Gastrocnemius medialis (tissue), 4 donors: ENCODE results near the gene RBM3.

Source experiments
- POLR2A ChIP-seq, 2 donors: fragments of 450-650 bp; IDR thresholded peaks; one replicate each; pipeline ENCODE4 v1.6.1; 2017; ENCODE audit warnings: antibody characterized with exemption in 2 of 2, mild to moderate bottlenecking in 2 of 2, moderate library complexity in 2 of 2
- TF ChIP-seq, protein P1 (sequence below), 5 experiments: fragments of 450-650 bp in 3 of 5; fragments of 200-600 bp in 2 of 5; sonication (generic) in 2 of 5; IDR thresholded peaks in 4 of 5; conservative IDR thresholded peaks in 1 of 5; 1 replicate in 4 of 5; 2 replicates in 1 of 5; pipeline ENCODE4 v1.5.1; 2016 to 2019; ENCODE audit warnings: antibody characterized with exemption in 5 of 5, mild to moderate bottlenecking in 3 of 5, moderate library complexity in 3 of 5

- TF ChIP-seq, protein P1, sequence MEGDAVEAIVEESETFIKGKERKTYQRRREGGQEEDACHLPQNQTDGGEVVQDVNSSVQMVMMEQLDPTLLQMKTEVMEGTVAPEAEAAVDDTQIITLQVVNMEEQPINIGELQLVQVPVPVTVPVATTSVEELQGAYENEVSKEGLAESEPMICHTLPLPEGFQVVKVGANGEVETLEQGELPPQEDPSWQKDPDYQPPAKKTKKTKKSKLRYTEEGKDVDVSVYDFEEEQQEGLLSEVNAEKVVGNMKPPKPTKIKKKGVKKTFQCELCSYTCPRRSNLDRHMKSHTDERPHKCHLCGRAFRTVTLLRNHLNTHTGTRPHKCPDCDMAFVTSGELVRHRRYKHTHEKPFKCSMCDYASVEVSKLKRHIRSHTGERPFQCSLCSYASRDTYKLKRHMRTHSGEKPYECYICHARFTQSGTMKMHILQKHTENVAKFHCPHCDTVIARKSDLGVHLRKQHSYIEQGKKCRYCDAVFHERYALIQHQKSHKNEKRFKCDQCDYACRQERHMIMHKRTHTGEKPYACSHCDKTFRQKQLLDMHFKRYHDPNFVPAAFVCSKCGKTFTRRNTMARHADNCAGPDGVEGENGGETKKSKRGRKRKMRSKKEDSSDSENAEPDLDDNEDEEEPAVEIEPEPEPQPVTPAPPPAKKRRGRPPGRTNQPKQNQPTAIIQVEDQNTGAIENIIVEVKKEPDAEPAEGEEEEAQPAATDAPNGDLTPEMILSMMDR (IDR thresholded peaks at IDR 0.05 in 4 of 5, conservative IDR thresholded peaks at IDR 0.05 in 1 of 5) = no peak
- no peak for TF ChIP-seq POLR2A (IDR thresholded peaks at IDR 0.05)
Observed at GRCh38 chrX:48538641-48539344, 35.5 kb upstream of the RBM3 start.
